SK-N-SH (cell line): Measurements from ENCODE around the gene RARG. TPM values are rescaled to one million over a fixed set of nuclear protein-coding genes. Genes with fewer than 3 reads are reported as not detected.
A peak's percentile ranks its signal among the peaks of the same experiment; 100 is the strongest.

Experiments
- CTCF ChIA-PET: fragments of 300-600, 350-600 bp; formaldehyde crosslinking; extraction: SDS; loops from one replicate; lab custom pipeline; 2021; lab: Yijun Ruan, JAX
- POLR2A ChIA-PET: fragments of 350-600 bp; sonication (Branson Sonifier 250); formaldehyde crosslinking; extraction: SDS; loops from one replicate; lab custom pipeline; 2020; ENCODE audit warnings: antibody characterized with exemption, inconsistent platforms; lab: Yijun Ruan, JAX
- DNase-seq: peaks from one replicate; pipeline ENCODE4 v3.0.0; 2012
- H2AFZ ChIP-seq: fragments of 200-600 bp; sonication (generic); 2 replicates; pipeline ENCODE4 v1.8.1; 2016; ENCODE audit warnings: antibody characterized with exemption, mild to moderate bottlenecking, low read depth
- H3F3A ChIP-seq: fragments of 200-600 bp; sonication (generic); replicated peaks from 2 replicates; pipeline ENCODE3; 2016; ENCODE audit warnings: antibody characterized with exemption, mild to moderate bottlenecking; ENCODE audit not compliant: insufficient read depth
- H3K27ac ChIP-seq, 2 experiments: fragments of 200-500 bp in 1 of 2; fragments of 200-600 bp in 1 of 2; sonication (Bioruptor generic) in 1 of 2; sonication (generic), shearing (Covaris generic) in 1 of 2; 2 replicates each; pipeline versions ENCODE4 v1.5.1 to v1.6.1; 2014 to 2016; ENCODE audit warnings: low read depth in 2 of 2, inconsistent platforms in 1 of 2, low read length in 1 of 2, mild to moderate bottlenecking in 1 of 2, mixed read lengths in 1 of 2
- H3K27me3 ChIP-seq: fragments of 200-600 bp; sonication (generic), shearing (Covaris generic); 2 replicates; pipeline ENCODE4 v1.6.1; 2016; ENCODE audit warnings: mixed run types; ENCODE audit not compliant: insufficient read depth
- H3K36me3 ChIP-seq, 2 experiments: fragments of 200-500 bp in 1 of 2; fragments of 200-600 bp in 1 of 2; sonication (Bioruptor generic) in 1 of 2; sonication (generic) in 1 of 2; replicated peaks in 1 of 2; 2 replicates each; pipeline versions ENCODE3 to v1.5.1; 2014 to 2016; ENCODE audit warnings: low read length in 1 of 2, mild to moderate bottlenecking in 1 of 2; ENCODE audit not compliant: insufficient read depth in 2 of 2, control insufficient read depth in 1 of 2
- H3K4me1 ChIP-seq, 2 experiments: fragments of 200-500 bp in 1 of 2; fragments of 200-600 bp in 1 of 2; sonication (Bioruptor generic) in 1 of 2; sonication (generic), shearing (Covaris generic) in 1 of 2; 2 replicates each; pipeline versions ENCODE4 v1.5.1 to v1.6.1; 2014 to 2016; ENCODE audit warnings: low read depth in 1 of 2, low read length in 1 of 2, mixed run types in 1 of 2; ENCODE audit not compliant: insufficient read depth in 2 of 2, control insufficient read depth in 1 of 2
- H3K4me2 ChIP-seq: fragments of 200-600 bp; sonication (generic), shearing (Covaris generic); 2 replicates; pipeline ENCODE4 v1.6.1; 2017; ENCODE audit warnings: mixed run types
- H3K4me3 ChIP-seq, 2 experiments: fragments of 200-500 bp in 1 of 2; fragments of 200-600 bp in 1 of 2; sonication (Bioruptor generic) in 1 of 2; sonication (generic), shearing (Covaris generic) in 1 of 2; 2 replicates each; pipeline versions ENCODE4 v1.5.1 to v1.8.1; 2014 to 2016; ENCODE audit warnings: low read depth in 2 of 2, inconsistent platforms in 1 of 2, low read length in 1 of 2, mild to moderate bottlenecking in 1 of 2, mixed read lengths in 1 of 2, moderate library complexity in 1 of 2
- H3K79me2 ChIP-seq: fragments of 200-600 bp; sonication (generic); 2 replicates; pipeline ENCODE4 v1.8.1; 2017; ENCODE audit warnings: mild to moderate bottlenecking; ENCODE audit not compliant: insufficient read depth
- H3K9ac ChIP-seq: fragments of 200-600 bp; sonication (generic); 2 replicates; pipeline ENCODE4 v1.6.1; 2017; ENCODE audit warnings: mixed run types
- H3K9me2 ChIP-seq: fragments of 200-600 bp; sonication (generic); 2 replicates; pipeline ENCODE4 v1.6.1; 2017; ENCODE audit warnings: mixed run types
- H3K9me3 ChIP-seq: fragments of 200-600 bp; sonication (generic); 2 replicates; pipeline ENCODE4 v1.6.1; 2017; ENCODE audit warnings: mixed run types, mild to moderate bottlenecking, moderate library complexity
- H4K20me1 ChIP-seq: fragments of 200-600 bp; sonication (generic); 2 replicates; pipeline ENCODE4 v1.6.1; 2017; ENCODE audit warnings: mild to moderate bottlenecking, mixed run types; ENCODE audit not compliant: insufficient read depth
- IRF3 ChIP-seq: fragments of 150-350 bp; IDR thresholded peaks from 2 replicates; pipeline ENCODE4 v1.6.1; 2016; ENCODE audit warnings: mild to moderate bottlenecking, low read depth, low read length
- JUND ChIP-seq: IDR thresholded peaks from 2 replicates; pipeline ENCODE4 v1.4.0; 2012
- PBX3 ChIP-seq: IDR thresholded peaks from 2 replicates; pipeline ENCODE4; 2012
- POLR2AphosphoS5 ChIP-seq: IDR thresholded peaks from 2 replicates; pipeline ENCODE4 v1.6.1; 2012; ENCODE audit warnings: low read depth, low read length
- RCOR1 ChIP-seq: fragments of 150-350 bp; IDR thresholded peaks from 2 replicates; pipeline ENCODE4 v1.6.1; 2017; ENCODE audit warnings: antibody characterized with exemption, low read length
- REST ChIP-seq: IDR thresholded peaks from 2 replicates; pipeline ENCODE4 v1.6.1; 2012; ENCODE audit warnings: mild to moderate bottlenecking, low read depth, low read length, moderate library complexity
- RFX5 ChIP-seq: IDR thresholded peaks from 2 replicates; pipeline ENCODE4 v1.6.1; 2012; ENCODE audit warnings: mild to moderate bottlenecking, improper control_type of control experiment, low read length
- SIN3A ChIP-seq: IDR thresholded peaks from 2 replicates; pipeline ENCODE4 v1.6.1; 2012; ENCODE audit warnings: low read depth, mild to moderate bottlenecking, low read length, moderate library complexity, borderline replicate concordance
- SMC3 ChIP-seq: IDR thresholded peaks from 2 replicates; pipeline ENCODE4 v1.6.1; 2012; ENCODE audit warnings: low read depth, low read length, improper control_type of control experiment
- TAF1 ChIP-seq: IDR thresholded peaks from 2 replicates; pipeline ENCODE4 v1.6.1; 2012; ENCODE audit warnings: low read depth, mild to moderate bottlenecking, low read length, moderate library complexity, borderline replicate concordance
- USF1 ChIP-seq: IDR thresholded peaks from 2 replicates; pipeline ENCODE4 v1.4.0; 2012; ENCODE audit warnings: low read depth, borderline replicate concordance
- WGBS: methylation state at CpG from one replicate; pipeline ENCODE4 v1.1.6; 2017; ENCODE audit warnings: low lambda C conversion rate; 5-methylcytosine and 5-hydroxymethylcytosine counted together
- polyA plus RNA-seq, 3 experiments: library from polyadenylated mRNA; depleted of rRNA; stranded (reverse); fragments of >200 nt; gene quantifications; 2 replicates each; pipeline ENCODE4 v1.2.3, GENCODE V29; 2012

RARG gene
- polyA plus RNA-seq, 1 of the 3 experiments (the other 2 are of a cell fraction), result 36.6 TPM

GRCh38 chr12:53226815-53227214, 5.2 kb downstream of the RARG start:
- H3K36me3 ChIP-seq, result peaks cover 0 to 8% of the 10 kb centered on the region in 2 experiments
- no peak overlapping the region for H3K4me3 ChIP-seq
- no peak overlapping the region for H2AFZ ChIP-seq
- 96% methylated on average over 4 of the region's 4 CpGs for WGBS
- no peaks in the 10 kb centered on the region for H3K9me3 ChIP-seq
- no peaks in the 10 kb centered on the region for H3K9me2 ChIP-seq
- H3F3A ChIP-seq, result peaks cover 26% of the 10 kb centered on the region
- H3K79me2 ChIP-seq, result peaks cover 5% of the 10 kb centered on the region; the same call in 1 of the 2 replicates
- no peak for DNase-seq
- H3K9ac ChIP-seq, result no peak overlapping the region
- no peak overlapping the region for H3K4me2 ChIP-seq
- no peak overlapping the region for H3K27ac ChIP-seq
- no peaks in the 10 kb centered on the region for H3K27me3 ChIP-seq
- H3K4me1 ChIP-seq, result peaks cover 48 to 59% of the 10 kb centered on the region in 2 experiments
- no peaks in the 10 kb centered on the region for H4K20me1 ChIP-seq
- CTCF ChIA-PET, result interaction anchor here (1.2 kb wide), 1 partner anchor 68 kb away, joined by 3 read pairs; no protein-coding TSS in a partner anchor
- POLR2A ChIA-PET, result no interaction called here
- TF ChIP-seq REST, result no peak
- TF ChIP-seq TAF1, result no peak
- TF ChIP-seq POLR2AphosphoS5, result no peak
- no peak for TF ChIP-seq RCOR1
- TF ChIP-seq RFX5, result no peak
- TF ChIP-seq SIN3A, result no peak
- no peak for TF ChIP-seq USF1
- TF ChIP-seq IRF3, result no peak
- no peak for TF ChIP-seq JUND

- H3K79me2 ChIP-seq, result peaks cover 5% of the 10 kb centered on the region; the same call in 1 of the 2 replicates
- no peak overlapping the region for H3K4me3 ChIP-seq
- 97% methylated on average over 9 of the region's 10 CpGs for WGBS
- H3K36me3 ChIP-seq, result peaks cover 0 to 8% of the 10 kb centered on the region in 2 experiments
- H3K9me3 ChIP-seq, result no peaks in the 10 kb centered on the region
- H3F3A ChIP-seq, result peaks cover 30% of the 10 kb centered on the region
- no peaks in the 10 kb centered on the region for H4K20me1 ChIP-seq
- DNase-seq, result no peak
- no peaks in the 10 kb centered on the region for H3K27me3 ChIP-seq
- H3K4me2 ChIP-seq, result peak overlapping the region; percentile 80; the same call in 1 of the 2 replicates
- H3K27ac ChIP-seq, result peak overlapping the region; percentile 99
- no peak overlapping the region for H3K9ac ChIP-seq
- H3K4me1 ChIP-seq, result peaks cover 42 to 55% of the 10 kb centered on the region in 2 experiments
- H3K9me2 ChIP-seq, result no peaks in the 10 kb centered on the region
- CTCF ChIA-PET, result interaction anchor here (1.0 to 1.2 kb wide), 3 partner anchors 12 to 67 kb away, joined by 3 to 4 read pairs (median 3); no protein-coding TSS in a partner anchor
- TF ChIP-seq SMC3 (no peak), POLR2AphosphoS5 (no peak), IRF3 (no peak), PBX3 (no peak)
- no peak overlapping the region for H2AFZ ChIP-seq
- POLR2A ChIA-PET, result no interaction called here
These were observed 6.2 kb downstream of the RARG start for GRCh38 chr12:53225635-53226424.
